GM19099 (cell line): Measurements from ENCODE around the gene BRD7.
A peak's percentile ranks its signal among the peaks of the same experiment; 100 is the strongest.

Experiments
- POLR2A ChIP-seq: IDR thresholded peaks from 3 replicates; pipeline ENCODE4 v1.6.1; 2011; ENCODE audit warnings: low read depth; ENCODE audit not compliant: insufficient read length; ENCODE audit errors: extremely low read depth

Gene BRD7

GRCh38 chr16:50323335-50324011 lies 45.3 kb downstream of the BRD7 start:
- TF ChIP-seq POLR2A = no peak

- TF ChIP-seq POLR2A = no peak
Observed at GRCh38 chr16:50322333-50322732, 46.5 kb downstream of the BRD7 start.

GRCh38 chr16:50320310-50320709 lies 48.5 kb downstream of the BRD7 start:
- TF ChIP-seq POLR2A = no peak

- no peak for TF ChIP-seq POLR2A
Observed at GRCh38 chr16:50318796-50319578, 49.8 kb downstream of the BRD7 start.

GRCh38 chr16:50316848-50317630 lies 51.7 kb downstream of the BRD7 start:
- TF ChIP-seq POLR2A = no peak

- TF ChIP-seq POLR2A = no peak
Observed at GRCh38 chr16:50316102-50316847, 52.5 kb downstream of the BRD7 start.

- peak; percentile 24 for TF ChIP-seq POLR2A
Observed at GRCh38 chr16:50315346-50315997, 53.3 kb downstream of the BRD7 start.

- TF ChIP-seq POLR2A = no peak
Observed at GRCh38 chr16:50314665-50315064, 54.1 kb downstream of the BRD7 start.

GRCh38 chr16:50313596-50314478 lies 55.0 kb downstream of the BRD7 start:
- no peak for TF ChIP-seq POLR2A

GRCh38 chr16:50311891-50312501 lies 56.8 kb downstream of the BRD7 start:
- TF ChIP-seq POLR2A = no peak

- no peak for TF ChIP-seq POLR2A
Observed at GRCh38 chr16:50311134-50311528, 57.7 kb downstream of the BRD7 start.

- TF ChIP-seq POLR2A = no peak
Observed at GRCh38 chr16:50310308-50311133, 58.3 kb downstream of the BRD7 start.
